ENCODE measurements around the gene WDR53.
"Not testable (repeated sequence)": the region's sequence is repeated elsewhere in the genome, so short reads cannot be mapped to it uniquely, and the experiment has no call there.

WDR53 gene

GRCh38 chr3:196559826-196560225, 8.5 kb downstream of the WDR53 start:
- DNase-seq (ENCODE audit: low spot score): no peak
- no peak for TF ChIP-seq CTCF (IDR thresholded peaks at IDR 0.05; ENCODE audit: extremely low read depth, insufficient read depth, missing control alignments)
- in situ Hi-C loops (cut with MboI; ENCODE audit: low pct_unique_long_range_greater_than_20kb, low sequenced_read_pairs, unreplicated experiment): no loop called here

- in situ Hi-C loops (cut with MboI; ENCODE audit: low pct_unique_long_range_greater_than_20kb, low sequenced_read_pairs, unreplicated experiment): no loop called here
- DNase-seq (ENCODE audit: low spot score): no peak
- no peak for TF ChIP-seq CTCF (IDR thresholded peaks at IDR 0.05; ENCODE audit: extremely low read depth, insufficient read depth, missing control alignments)
Measured at GRCh38 chr3:196558476-196558875, 9.9 kb downstream of the WDR53 start.

DNA sequence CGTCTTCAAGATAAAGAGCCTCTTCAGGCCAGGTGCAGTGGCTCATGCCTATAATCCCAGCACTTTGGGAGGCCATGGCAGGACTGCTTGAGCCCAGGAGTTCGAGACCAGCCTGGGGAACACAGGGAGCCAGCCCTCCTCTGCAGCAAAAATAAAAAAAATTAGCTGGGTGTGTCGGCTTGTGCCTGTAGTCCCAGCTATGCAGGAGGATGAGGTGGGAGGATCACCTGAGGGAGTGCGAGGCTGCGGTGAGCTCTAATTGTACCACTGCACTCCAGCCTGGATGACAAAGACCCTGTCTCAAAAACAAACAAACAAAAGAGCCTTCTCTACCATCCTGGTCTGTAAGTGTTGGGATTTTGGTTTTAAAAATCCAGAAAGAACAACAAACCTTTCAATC, 11.1 kb downstream of the WDR53 start:
- no peak for TF ChIP-seq CTCF (IDR thresholded peaks at IDR 0.05; ENCODE audit: extremely low read depth, insufficient read depth, missing control alignments)
- in situ Hi-C loops (cut with MboI; ENCODE audit: low pct_unique_long_range_greater_than_20kb, low sequenced_read_pairs, unreplicated experiment): no loop called here
- no peak for DNase-seq (ENCODE audit: low spot score)

DNA sequence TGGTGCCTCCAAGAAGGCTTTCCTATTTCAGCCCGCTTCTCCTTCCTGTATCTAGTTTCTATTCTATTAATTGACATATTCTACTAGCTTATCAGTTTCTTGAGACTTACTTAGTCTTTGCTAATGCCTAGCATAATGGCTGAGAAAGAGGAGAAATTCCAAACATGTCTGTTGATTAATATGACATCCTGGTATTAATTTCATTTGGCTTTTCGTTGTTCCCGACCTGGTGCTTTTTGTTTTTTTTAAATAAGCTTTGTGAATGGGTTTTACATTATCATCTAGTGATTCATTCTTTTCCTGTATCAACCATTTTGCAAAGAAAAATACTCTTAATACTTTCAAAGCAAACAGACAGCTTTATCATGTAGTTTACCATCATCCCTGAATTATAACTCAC, 13.1 kb downstream of the WDR53 start:
- in situ Hi-C loops (cut with MboI; ENCODE audit: low pct_unique_long_range_greater_than_20kb, low sequenced_read_pairs, unreplicated experiment): no loop called here
- TF ChIP-seq CTCF (IDR thresholded peaks at IDR 0.05; ENCODE audit: extremely low read depth, insufficient read depth, missing control alignments): no peak
- no peak for DNase-seq (ENCODE audit: low spot score)

GRCh38 chr3:196554205-196554604, 14.1 kb downstream of the WDR53 start:
- in situ Hi-C loops (cut with MboI; ENCODE audit: low pct_unique_long_range_greater_than_20kb, low sequenced_read_pairs, unreplicated experiment): no loop called here
- DNase-seq (ENCODE audit: low spot score): no peak
- TF ChIP-seq CTCF (IDR thresholded peaks at IDR 0.05; ENCODE audit: extremely low read depth, insufficient read depth, missing control alignments): no peak

DNA sequence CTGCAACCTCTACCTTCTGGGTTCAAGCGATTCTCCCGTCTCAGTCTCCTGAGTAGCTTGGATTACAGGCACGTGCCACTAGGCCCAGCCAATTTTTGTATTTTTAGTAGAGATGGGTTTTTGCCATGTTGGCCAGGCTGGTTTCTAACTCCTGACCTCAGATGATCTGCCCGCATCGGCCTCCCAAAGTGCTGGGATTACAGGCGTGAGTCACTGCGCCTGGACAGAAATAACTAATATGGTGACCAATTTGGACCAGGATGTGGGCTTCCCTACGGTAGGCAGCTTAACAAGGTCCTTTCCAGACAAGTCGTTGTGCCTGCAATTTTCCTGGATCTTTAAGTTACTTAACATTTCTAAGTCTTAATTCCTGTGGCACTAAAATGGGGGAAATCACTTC, 14.8 kb downstream of the WDR53 start:
- TF ChIP-seq CTCF (IDR thresholded peaks at IDR 0.05; ENCODE audit: extremely low read depth, insufficient read depth, missing control alignments): no peak
- in situ Hi-C loops (cut with MboI; ENCODE audit: low pct_unique_long_range_greater_than_20kb, low sequenced_read_pairs, unreplicated experiment): no loop called here
- no peak for DNase-seq (ENCODE audit: low spot score)

DNA sequence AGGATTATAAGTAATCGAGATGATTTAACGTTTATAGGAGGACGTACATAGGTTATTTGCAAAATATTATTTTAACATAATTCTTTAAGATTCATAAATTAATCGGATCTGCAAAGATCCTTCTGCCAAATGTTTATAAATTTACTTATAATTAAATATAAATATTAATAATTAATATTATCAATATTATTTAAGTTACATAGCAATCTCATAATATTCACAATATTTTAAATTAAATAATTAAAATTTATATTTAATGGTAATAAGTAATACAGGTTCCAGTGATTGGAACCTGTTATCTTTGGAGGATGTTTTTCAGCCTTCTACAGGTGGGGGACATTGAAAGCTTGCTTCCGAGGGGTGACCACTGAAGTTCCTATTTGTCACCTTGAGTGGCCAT, 16.1 kb downstream of the WDR53 start:
- in situ Hi-C loops (cut with MboI; ENCODE audit: low pct_unique_long_range_greater_than_20kb, low sequenced_read_pairs, unreplicated experiment): no loop called here
- DNase-seq (ENCODE audit: low spot score): no peak
- no peak for TF ChIP-seq CTCF (IDR thresholded peaks at IDR 0.05; ENCODE audit: extremely low read depth, insufficient read depth, missing control alignments)

DNA sequence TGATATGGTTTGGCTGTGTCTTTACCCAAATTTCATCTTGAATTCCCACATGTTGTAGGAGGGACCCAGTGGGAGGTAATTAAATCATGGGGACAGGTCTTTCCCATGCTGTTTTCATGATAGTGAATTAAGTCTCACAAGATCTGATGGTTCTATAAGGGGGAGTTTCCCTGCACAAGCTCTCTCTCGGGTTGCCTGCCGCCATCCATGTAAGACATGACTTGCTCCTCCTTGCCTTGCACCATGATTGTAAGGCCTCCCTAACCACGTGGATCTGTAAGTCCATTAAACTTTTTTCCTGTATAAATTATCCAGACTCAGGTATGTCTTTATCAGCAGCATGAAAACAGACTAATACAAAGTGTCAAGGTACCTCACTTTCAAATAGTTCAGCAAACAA, 18.2 kb downstream of the WDR53 start:
- in situ Hi-C loops (cut with MboI; ENCODE audit: low pct_unique_long_range_greater_than_20kb, low sequenced_read_pairs, unreplicated experiment); DNase-seq (ENCODE audit: low spot score): not testable (repeated sequence)

GRCh38 chr3:196549312-196549711, 19.0 kb downstream of the WDR53 start:
- DNase-seq (ENCODE audit: low spot score); in situ Hi-C loops (cut with MboI; ENCODE audit: low pct_unique_long_range_greater_than_20kb, low sequenced_read_pairs, unreplicated experiment): not testable (repeated sequence)
